ENCODE measurements around the gene FAM83E.
"Not testable (repeated sequence)": the region's sequence is repeated elsewhere in the genome, so short reads cannot be mapped to it uniquely, and the experiment has no call there.

Gene FAM83E

DNA sequence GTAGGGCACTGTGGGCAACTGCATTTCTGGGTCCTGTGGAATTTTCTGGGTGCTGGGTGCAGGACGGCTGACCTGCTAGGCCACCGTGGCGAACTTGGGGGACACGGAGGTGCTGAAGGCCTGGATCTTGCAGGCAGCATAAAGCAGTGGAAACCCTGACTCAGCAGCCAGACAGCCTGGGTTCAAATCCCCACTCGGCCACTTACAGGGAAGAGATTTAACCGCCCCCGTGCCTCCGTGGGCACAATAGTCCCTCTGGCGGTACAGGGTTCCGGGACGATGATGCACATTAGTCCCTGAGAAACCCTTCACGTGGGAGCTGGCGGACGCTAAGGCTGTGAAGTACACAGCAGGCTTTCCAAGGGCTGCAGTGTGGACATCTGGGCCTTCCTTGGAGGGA is 3.0 kb downstream of the FAM83E start:
- DNase-seq (ENCODE audit: low read depth, low spot score): no peak

DNA sequence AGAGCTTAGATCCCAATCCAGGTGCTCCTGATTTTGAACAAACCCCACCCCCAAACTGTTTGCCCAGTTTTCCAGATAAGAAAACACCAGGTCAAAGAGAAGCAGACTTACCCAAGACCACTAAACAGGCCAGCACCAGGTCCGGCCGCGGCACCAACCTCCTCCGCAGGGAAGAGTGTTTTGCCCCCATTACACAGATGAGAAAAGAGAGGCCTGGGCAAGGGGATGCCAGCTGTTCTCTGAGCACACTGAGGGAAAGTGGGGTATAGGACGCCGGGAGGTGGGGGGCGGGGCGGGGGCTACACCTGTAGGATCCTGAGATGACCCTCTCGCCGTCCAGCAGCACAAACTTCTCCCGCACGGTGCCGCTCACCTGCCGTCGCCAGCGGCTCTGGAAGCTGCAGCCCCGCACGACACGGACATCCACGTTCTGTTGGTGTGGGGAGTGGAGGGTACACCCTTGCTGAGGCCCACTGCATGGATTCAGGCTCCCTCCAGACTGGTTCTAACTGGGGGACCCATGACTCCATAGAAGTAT is 5.2 kb downstream of the FAM83E start:
- DNase-seq (ENCODE audit: low read depth, low spot score): no peak

DNA sequence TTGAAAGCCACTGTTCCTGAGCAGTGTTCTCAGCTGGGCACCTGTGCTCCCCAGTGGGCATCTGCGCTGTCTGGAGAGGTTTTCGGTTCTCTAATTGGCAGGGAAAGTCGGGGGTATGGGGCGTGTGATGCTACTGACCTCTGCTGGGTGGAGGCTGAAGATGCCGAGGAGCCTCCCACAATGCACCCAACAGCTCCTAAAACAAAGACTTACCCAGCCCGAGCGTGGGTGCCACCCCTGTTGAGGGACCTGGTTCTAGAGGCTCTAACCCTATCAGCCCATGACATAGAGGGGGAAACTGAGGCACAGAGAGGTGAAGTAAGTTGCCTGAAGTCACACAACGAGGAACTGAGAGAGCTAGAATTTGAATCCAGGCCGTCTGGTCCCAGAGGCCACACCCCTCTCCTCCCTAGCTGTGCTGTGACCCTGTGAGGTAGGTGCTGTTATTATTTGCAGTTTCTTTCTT is 6.0 kb downstream of the FAM83E start:
- no peak for DNase-seq (ENCODE audit: low read depth, low spot score)

DNA sequence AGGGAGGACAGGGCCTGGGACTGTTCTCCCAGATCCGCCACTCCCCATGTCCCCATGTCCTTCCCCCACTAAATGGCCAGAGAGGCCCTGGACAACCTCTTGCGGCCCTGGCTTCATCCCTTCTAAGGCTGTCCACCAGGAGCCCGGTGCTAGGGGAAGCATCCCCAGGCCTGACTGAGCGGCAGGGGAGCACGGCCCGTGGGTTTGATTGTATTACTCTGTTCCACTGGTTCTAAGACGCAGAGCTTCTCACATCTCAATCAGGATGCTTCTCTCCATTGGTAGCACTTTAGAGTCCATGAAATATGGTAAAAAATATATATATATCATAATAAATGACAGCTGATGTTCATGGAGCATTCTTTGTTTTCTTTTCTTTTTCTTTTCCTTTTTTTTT is 7.5 kb downstream of the FAM83E start:
- no peak for DNase-seq (ENCODE audit: low read depth, low spot score)

DNA sequence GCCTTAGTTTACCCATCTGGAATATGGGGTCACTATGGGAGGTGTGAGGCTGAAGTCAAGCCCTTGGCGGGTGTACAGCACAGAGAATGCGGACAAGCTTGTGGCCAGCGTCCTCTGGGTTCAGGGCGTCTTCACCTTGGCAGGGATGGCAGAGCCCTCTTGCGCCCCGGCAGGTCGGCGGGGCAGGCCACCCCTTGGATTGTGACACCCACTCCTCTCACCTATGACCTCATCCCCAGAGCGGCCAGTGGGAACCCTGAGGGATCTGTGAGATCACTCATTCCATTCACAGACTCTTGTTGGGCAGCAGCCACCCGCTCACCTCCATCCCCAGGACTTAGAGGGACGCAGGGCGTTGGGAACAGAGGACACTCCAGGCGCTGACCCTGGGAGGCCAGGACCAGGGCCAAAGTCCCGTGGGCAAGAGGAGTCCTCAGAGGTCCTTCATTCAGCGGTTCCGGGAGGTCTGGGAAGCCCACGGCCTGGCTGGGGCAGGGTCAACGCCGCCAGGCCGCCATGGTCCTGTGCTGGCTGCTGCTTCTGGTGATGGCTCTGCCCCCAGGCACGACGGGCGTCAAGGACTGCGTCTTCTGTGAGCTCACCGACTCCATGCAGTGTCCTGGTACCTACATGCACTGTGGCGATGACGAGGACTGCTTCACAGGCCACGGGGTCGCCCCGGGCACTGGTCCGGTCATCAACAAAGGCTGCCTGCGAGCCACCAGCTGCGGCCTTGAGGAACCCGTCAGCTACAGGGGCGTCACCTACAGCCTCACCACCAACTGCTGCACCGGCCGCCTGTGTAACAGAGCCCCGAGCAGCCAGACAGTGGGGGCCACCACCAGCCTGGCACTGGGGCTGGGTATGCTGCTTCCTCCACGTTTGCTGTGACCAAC is 8.2 kb downstream of the FAM83E start, which contains the start of gene SPACA4:
SPACA4 (plus strand) TSS at position 280 of the 896 bp plus-strand sequence; CDS start at position 517, 237 bp downstream.
- DNase-seq (ENCODE audit: low read depth, low spot score): no peak

DNA sequence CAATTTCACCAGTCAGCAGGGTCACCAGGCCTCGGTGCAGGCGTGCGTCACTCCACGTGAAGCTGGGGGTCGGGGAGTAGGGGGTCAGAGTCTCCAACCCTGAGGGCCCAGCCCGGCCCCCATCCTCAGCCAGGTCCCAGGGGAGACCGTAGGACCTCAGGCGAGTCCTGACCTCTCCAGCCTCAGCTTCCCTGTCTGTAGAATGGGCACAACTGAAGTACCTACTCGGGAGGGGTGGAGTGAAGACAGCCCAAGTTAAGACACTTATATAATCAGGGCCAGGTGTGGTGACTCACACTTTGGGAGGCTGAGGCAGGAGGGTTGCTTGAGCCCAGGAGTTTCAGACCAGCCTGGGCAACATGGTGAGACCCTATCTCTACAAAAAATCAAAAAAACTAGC is 11.0 kb downstream of the FAM83E start:
- DNase-seq (ENCODE audit: low read depth, low spot score): no peak

DNA sequence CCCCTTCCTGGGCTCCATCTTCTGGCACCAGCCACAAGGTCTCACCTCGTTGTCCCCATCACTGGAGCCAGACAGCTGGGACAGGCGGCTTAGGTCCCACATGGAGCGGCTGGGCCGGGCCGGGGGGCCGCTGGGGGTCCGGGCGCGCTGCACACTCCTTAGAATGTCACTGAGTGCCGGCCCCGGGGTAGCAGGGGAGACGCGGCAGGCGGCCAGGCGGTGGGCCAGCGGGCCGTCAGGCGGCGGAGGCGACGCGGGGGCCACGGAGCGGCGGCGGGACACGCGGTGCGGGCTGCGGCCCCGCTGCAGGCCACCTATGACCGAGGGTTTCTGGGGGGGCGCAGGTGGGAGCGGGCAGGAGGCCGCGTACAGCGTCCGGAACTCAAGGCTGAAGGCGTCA is 11.4 kb downstream of the FAM83E start:
- no peak for DNase-seq (ENCODE audit: low read depth, low spot score)

DNA sequence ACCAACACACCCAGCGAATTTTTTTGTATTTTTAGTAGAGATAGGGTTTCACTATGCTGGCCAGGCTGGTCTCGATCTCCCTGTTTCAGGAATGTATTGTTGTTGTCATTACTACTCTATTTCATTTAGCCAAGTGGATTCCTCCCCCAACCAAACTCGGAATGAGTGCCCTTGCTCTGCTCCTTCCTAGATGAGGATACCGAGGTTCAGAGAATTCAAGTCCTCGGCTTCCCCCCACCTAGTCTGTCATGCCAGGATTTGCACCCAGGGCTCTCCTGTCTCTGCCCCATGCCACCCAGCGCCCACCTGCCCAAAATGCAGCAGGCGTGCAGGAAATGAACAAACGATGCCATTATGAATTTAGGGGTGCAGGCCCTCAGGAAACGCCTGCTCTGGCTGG is 11.9 kb downstream of the FAM83E start:
- DNase-seq (ENCODE audit: low read depth, low spot score): no peak

DNA sequence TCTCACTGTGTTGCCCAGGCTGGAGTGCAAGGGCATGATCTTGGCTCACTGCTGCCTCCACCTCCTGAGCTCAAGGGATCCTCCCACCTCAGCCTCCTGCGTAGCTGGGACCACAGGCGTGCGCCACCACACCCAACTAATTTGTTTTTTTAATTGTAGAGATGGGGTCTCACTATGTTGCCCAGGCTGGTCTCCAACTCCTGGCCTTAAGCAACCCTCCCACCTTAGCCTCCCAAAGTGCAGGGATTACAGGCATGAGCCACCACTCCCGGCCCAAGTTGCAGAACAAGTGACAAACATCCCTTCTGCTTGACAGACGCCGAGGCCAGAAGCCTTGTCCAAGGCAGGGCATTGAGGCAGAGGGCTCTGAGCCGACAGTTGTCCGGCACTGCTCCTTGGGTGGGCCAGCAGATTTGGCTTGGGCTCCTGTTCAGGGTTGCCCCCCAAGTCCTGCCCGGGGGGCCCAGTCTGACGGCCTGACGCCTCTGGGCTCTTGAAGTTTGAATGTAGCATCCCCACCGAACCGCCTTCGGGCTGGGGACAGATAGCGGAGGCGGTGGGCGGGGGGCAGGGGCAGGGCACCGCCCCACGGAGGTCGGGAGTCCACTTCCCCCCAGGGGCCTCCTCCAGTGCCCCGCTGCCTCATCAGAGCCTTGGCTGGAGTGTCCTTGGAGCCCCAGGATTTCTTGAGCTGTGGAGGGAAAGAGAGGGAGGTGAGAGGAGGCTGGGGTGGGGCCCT is 14.0 kb downstream of the FAM83E start:
- DNase-seq (ENCODE audit: low read depth, low spot score): no peak

DNA sequence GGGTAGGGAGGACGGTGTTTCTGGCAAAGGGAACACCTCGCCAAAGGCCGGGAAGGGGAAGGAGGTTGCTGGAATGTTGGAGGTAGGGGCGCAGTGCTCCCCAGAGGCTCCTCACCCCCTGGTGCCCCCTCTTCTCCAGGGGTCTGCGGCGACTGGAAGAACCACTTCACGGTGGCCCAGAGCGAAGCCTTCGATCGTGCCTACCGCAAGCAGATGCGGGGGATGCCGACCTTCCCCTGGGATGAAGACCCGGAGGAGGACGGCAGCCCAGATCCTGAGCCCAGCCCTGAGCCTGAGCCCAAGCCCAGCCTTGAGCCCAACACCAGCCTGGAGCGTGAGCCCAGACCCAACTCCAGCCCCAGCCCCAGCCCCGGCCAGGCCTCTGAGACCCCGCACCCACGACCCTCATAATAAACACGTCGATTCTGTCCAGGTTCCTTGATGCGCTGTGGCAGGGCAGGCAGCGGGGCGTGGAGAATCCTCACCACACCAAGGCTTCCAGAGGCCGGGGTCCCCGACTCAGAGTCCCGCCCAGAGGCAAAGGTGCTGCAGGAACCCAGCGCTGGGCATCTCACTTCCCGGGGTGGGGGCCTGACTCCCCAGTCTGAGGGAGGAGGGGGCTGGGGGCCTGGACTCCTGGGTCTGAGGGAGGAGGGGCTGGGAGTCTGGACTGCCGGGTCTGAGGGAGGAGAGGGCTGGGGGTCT is 15.7 kb downstream of the FAM83E start:
- DNase-seq (ENCODE audit: low read depth, low spot score): no peak

DNA sequence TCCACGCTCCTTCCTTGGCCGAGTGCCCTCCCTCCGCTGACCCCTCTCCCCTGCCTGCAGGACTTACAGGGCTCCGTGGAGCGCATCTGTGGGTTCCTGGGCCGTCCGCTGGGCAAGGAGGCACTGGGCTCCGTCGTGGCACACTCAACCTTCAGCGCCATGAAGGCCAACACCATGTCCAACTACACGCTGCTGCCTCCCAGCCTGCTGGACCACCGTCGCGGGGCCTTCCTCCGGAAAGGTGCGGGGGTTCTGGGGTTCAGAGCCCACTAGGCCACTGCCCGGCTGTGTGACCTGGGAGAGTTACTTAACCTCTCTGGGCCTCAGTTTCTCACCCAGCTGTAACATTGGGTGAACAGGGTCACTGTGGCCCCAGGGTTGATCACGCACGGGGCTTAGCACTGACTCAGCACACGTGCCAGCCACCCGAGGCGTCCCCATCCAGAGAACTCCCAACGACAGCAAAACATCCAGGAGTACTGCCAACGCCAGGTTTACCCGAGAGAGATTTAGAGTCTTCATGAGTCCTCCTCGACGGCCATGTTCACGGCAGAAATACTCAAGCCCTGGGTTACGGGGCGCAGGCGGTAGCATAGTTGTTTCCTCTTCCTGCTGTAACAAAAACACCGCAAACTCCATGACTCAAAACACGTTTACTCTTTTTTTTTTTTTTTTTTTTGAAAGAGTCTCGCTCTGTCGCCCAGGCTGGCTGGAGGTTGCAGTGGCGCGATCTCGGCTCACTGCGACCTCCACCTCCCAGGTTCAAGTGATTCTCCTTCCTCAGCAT is 18.0 kb downstream of the FAM83E start:
- no peak for DNase-seq (ENCODE audit: low read depth, low spot score)

DNA sequence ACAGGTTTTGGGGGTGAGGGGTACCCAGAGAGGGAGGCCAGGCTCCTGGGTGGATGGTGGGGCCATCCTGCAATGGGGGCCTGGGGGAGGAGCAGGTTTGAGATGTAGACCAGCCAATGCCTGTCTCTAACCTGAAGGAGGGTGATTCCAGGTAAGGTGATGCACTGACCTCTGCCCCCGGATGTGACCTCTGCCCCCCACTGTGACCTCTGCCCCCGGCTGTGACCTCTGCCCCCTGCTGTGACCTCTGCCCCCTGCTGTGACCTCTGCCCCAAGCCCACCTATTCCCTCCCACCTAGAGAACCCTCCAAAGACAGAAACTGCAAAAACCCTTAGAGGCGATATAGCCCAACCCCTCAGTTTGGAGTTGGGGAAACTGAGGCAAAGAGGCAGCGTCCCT is 18.6 kb downstream of the FAM83E start:
- no peak for DNase-seq (ENCODE audit: low read depth, low spot score)

DNA sequence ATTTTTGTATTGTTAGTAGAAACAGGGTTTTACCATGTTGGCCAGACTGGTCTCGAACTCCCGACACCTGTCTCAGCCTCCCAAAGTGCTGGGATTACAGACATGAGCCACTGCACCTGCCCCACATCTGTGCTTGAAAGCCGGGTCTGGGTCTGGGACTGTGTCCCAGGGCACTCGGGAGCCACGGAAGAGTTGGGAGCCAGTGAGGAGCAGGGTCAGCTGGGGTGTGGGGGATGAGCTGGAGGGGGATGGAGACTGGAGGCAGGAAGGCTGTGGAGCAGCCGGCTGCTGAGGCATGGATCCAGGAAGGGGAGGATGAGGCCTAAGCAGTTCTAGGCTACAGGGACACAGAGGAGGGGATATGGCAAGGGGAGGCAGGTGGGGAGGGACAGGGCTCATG is 19.0 kb downstream of the FAM83E start:
- no peak for DNase-seq (ENCODE audit: low read depth, low spot score)

DNA sequence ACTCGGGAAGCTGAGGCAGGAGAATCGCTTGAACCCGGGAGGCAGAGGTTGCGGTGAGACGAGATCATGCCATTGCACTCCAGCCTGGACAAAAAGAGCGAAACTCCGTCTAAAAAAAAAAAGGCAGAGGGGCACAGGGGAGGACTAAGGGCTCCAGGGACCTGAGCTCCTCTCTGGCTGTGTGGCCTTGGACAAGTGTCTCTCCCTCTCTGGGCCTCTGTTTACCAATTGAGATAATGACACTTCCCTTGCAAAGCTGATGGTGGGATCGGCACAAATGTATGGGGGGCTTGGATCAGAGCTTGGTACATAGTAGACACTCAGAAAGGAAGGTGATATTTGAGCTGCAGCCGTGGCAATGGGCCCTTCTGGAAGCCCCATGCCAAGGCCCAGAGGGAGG is 19.7 kb downstream of the FAM83E start:
- DNase-seq (ENCODE audit: low read depth, low spot score): no peak

DNA sequence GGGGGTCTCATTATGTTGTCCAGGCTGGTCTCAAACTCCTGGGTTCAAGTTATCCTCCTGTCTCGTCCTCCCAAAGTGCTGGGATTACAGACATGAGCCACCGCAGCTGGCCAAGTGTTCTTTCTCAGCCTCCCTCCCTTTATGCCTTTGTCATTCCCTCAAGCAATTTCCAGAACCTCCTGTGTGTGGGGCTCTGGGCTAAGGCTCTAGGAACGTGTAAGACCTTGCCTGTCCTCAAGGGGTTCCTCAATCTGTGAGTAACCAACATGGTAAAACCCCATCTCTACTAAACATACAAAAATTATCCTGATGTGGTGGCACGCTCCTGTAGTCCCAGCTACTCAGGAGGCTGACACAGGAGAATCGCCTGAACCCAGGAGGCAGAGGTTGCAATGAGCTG is 23.9 kb downstream of the FAM83E start:
- DNase-seq (ENCODE audit: low read depth, low spot score): no peak

DNA sequence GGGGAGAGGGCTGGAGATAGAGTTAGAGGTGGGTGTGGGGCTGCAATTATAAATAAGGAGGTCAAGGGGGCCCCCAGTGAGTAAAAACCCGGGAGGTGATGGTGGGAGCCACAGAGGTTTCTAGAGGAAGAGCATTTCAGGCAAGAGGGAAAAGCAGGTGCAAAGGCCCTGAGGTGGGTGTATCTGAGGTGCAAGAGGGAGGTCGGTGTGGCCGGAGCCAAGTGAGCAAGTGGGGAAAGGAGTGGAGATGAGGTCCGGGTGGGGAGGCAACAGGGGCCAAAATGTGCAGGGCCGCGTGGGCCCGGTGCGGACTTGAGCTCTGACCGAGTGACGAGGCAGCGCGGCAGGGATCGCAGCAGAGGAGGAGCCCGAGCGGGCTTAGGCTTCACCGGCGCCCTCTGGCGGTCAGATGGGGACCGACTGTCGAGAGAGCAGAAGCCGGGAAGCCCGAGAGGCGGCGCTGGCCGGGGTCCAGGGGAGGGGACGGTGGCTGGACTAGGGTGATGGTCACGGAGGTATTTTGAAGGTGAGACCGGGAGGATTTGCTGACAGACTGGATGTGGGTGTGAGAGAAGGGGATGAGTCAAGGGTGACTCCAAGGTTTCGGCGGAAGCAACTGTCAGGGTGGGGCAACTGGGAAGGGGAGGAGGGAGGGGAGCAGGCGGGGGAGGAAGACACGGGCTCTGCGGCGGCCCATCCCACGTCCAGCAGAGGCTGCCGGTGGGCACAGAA is 26.0 kb downstream of the FAM83E start:
- peak; percentile 69 for DNase-seq (ENCODE audit: low read depth, low spot score)

DNA sequence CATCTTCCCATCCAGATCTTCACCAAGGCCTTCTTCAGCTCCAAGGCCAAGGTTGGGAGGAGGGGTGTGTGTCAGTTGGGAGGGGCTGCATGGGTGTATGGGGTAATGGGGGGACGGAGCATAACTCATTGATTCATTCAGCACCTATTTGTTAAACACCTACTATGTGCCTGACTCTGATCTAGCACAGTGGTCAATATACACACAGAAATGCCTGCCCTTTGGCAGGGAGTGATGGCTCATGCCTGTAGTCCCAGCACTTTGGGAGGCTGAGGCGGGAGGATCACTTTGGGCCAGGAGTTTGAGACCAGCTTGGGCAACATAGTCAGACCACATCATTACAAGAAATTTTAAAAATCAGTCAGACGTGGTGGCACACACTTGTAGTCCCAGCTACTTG is 27.5 kb downstream of the FAM83E start:
- no peak for DNase-seq (ENCODE audit: low read depth, low spot score)

DNA sequence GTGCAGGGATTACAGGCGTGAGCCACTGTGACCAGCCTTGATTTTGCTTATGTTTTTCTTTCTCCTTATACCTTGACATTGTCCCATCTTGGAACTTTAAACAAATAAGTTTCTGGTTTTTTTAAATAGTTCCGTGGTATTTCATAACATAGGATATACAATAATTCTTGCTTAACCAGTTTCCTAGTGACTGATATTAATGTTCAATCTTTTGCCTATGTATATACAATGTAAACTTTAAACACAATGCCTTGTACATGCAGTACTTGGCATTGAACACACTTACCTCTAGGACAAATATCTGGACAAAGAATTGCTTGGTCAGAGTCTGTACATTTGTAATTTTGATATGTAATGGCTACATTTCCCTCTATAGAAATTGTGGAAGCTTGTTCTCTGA is 32.7 kb downstream of the FAM83E start:
- no peak for DNase-seq (ENCODE audit: low read depth, low spot score)

DNA sequence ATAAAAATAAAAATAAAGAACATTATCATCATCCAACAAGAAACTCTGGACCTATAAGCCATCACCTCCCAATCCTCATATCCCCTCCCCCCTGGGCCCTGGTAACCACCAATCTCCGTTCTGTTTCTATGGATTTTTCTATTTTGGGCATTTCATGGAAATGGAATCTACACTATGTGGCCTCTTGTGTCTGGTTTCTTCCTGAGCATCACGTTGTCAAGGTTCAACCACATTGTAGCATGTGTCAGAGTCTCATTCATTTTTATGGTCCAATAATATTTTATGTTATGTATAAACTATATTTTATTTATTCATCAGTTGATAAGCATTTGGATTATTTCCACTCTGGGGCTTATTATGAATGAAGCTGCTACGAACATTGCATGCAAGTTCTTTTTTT is 36.0 kb downstream of the FAM83E start:
- no peak for DNase-seq (ENCODE audit: low read depth, low spot score)

DNA sequence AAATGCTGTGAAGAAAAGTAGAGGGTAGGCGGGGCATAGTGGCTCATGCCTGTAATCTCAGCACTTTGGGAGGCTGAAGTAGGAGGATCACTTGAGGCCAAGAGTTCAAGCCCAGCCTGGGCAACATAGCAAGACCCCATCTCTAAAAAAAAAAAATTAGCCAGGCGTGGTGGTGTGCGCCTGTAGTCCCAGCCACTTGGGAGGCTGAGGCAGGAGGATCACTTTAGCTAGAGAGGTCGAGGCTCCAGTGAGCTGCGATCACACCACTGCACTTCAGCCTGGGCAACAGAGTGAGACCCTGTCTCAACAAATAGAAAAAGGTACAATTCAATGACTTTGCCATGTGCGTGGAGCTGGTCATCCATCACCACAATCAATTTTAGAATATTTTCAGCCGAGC is 37.0 kb downstream of the FAM83E start:
- not testable (repeated sequence) for DNase-seq (ENCODE audit: low read depth, low spot score)
